H1 (cell line): ENCODE data around the gene SLC6A12. TPM values are rescaled to one million over a fixed set of nuclear protein-coding genes. Genes with fewer than 3 reads are reported as not detected.

ENCODE experiments used
- CTCF ChIA-PET: fragments of 300-600 bp; sonication (Branson Sonifier 250); formaldehyde crosslinking; loops from one replicate; lab custom pipeline; 2021; ENCODE audit not compliant: partially characterized antibody; lab: Charles Lee
- POLR2A ChIA-PET: fragments of 300-600 bp; sonication (Branson Sonifier 250); formaldehyde crosslinking; loops from one replicate; lab custom pipeline; 2021; ENCODE audit warnings: inconsistent platforms; ENCODE audit not compliant: partially characterized antibody; lab: Charles Lee
- DNase-seq, 2 experiments: peaks; one replicate each; pipeline versions ENCODE4 v3.0.0 to v3.0.0-alpha.2; 2010 to 2022; ENCODE audit warnings: low spot score in 2 of 2, low read depth in 1 of 2, mixed read lengths in 1 of 2
- FAIRE-seq: peaks from 2 replicates; lab custom pipeline; 2011; peaks lifted over from hg19 to GRCh38; lab: Jason Lieb, UNC
- H2AFZ ChIP-seq: 2 replicates; pipeline ENCODE4 v1.8.1; 2012; ENCODE audit warnings: low read length, inconsistent platforms
- H2AK5ac ChIP-seq: 2 replicates; pipeline ENCODE4 v1.6.1; 2013; ENCODE audit warnings: low read depth, low read length
- H2BK120ac ChIP-seq: replicated peaks from 2 replicates; pipeline ENCODE3; 2013; ENCODE audit warnings: low read depth, low read length, inconsistent platforms
- H2BK12ac ChIP-seq: 2 replicates; pipeline ENCODE4 v1.6.1; 2013; ENCODE audit warnings: low read depth, low read length
- H2BK15ac ChIP-seq: 2 replicates; pipeline ENCODE4 v1.6.1; 2013; ENCODE audit warnings: low read length
- H2BK20ac ChIP-seq: 2 replicates; pipeline ENCODE4 v1.6.1; 2013; ENCODE audit warnings: low read length
- H2BK5ac ChIP-seq: 2 replicates; pipeline ENCODE4 v1.6.1; 2013; ENCODE audit warnings: low read depth, low read length
- H3K14ac ChIP-seq: 2 replicates; pipeline ENCODE4 v1.6.1; 2013; ENCODE audit warnings: inconsistent platforms; ENCODE audit not compliant: insufficient read length
- H3K18ac ChIP-seq: 2 replicates; pipeline ENCODE4 v1.6.1; 2013; ENCODE audit warnings: low read length; ENCODE audit errors: extremely low read depth
- H3K23ac ChIP-seq: 2 replicates; pipeline ENCODE4 v1.6.1; 2013; ENCODE audit warnings: inconsistent platforms; ENCODE audit not compliant: insufficient read length
- H3K23me2 ChIP-seq: 2 replicates; pipeline ENCODE4 v1.6.1; 2013; ENCODE audit warnings: low read depth, low read length
- H3K27ac ChIP-seq: 2 replicates; pipeline ENCODE4 v1.6.1; 2011; ENCODE audit warnings: low read depth, low read length, inconsistent platforms
- H3K27me3 ChIP-seq, 4 experiments: replicated peaks in 1 of 4; 1 replicate in 1 of 4; 2 replicates in 3 of 4; pipeline versions ENCODE4 v1.6.1 to v1.8.1; 2011 to 2013; ENCODE audit warnings: low read length in 3 of 4, mild to moderate bottlenecking in 3 of 4, inconsistent platforms in 2 of 4, mixed read lengths in 2 of 4, moderate library complexity in 1 of 4; ENCODE audit not compliant: control insufficient read depth in 3 of 4, insufficient read depth in 3 of 4; ENCODE audit errors: extremely low read depth in 1 of 4
- H3K36me3 ChIP-seq, 4 experiments: 2 replicates each; pipeline versions ENCODE4 v1.6.1 to v1.8.1; 2011 to 2013; ENCODE audit warnings: mild to moderate bottlenecking in 4 of 4, low read length in 3 of 4, moderate library complexity in 2 of 4, control low read depth in 1 of 4, inconsistent platforms in 1 of 4; ENCODE audit not compliant: insufficient read depth in 4 of 4, control insufficient read depth in 2 of 4
- H3K4ac ChIP-seq: replicated peaks from 2 replicates; pipeline ENCODE3; 2013; ENCODE audit warnings: low read length, low read depth, mixed read lengths, inconsistent platforms; ENCODE audit not compliant: insufficient read length
- H3K4me1 ChIP-seq, 4 experiments: replicated peaks in 1 of 4; 1 replicate in 1 of 4; 2 replicates in 3 of 4; pipeline versions ENCODE4 v1.6.1 to v1.8.1; 2011 to 2013; ENCODE audit warnings: low read length in 3 of 4, inconsistent platforms in 2 of 4, mixed read lengths in 1 of 4; ENCODE audit not compliant: insufficient read depth in 4 of 4, control insufficient read depth in 3 of 4
- H3K4me2 ChIP-seq, 2 experiments: 2 replicates each; pipeline versions ENCODE4 v1.6.1 to v1.8.1; 2011 to 2013; ENCODE audit warnings: low read depth in 2 of 2, low read length in 2 of 2, control low read depth in 1 of 2, inconsistent platforms in 1 of 2, mild to moderate bottlenecking in 1 of 2; ENCODE audit not compliant: insufficient read depth in 1 of 2
- H3K4me3 ChIP-seq, 4 experiments: fragments of 200-600, 300-600 bp in 1 of 4; sonication (generic), shearing (Covaris generic), sonication (Bioruptor Twin) in 1 of 4; 2 replicates each; pipeline versions ENCODE4 v1.5.1 to v1.8.1; 2011 to 2016; ENCODE audit warnings: low read length in 4 of 4, low read depth in 3 of 4, control low read depth in 2 of 4, inconsistent platforms in 2 of 4, mild to moderate bottlenecking in 2 of 4, mixed read lengths in 1 of 4, moderate library complexity in 1 of 4; ENCODE audit not compliant: insufficient read depth in 2 of 4; ENCODE audit errors: extremely low read depth in 1 of 4
- H3K56ac ChIP-seq: replicated peaks from 2 replicates; pipeline ENCODE3; 2013; ENCODE audit warnings: low read depth, mild to moderate bottlenecking, mixed read lengths, low read length, inconsistent platforms; ENCODE audit not compliant: insufficient read length
- H3K79me1 ChIP-seq: 2 replicates; pipeline ENCODE4 v1.6.1; 2013; ENCODE audit warnings: low read depth, low read length, control low read depth
- H3K79me2 ChIP-seq, 2 experiments: 2 replicates each; pipeline versions ENCODE4 v1.6.1 to v1.8.1; 2012 to 2013; ENCODE audit warnings: low read length in 2 of 2, mild to moderate bottlenecking in 2 of 2, inconsistent platforms in 1 of 2; ENCODE audit not compliant: insufficient read depth in 2 of 2, control insufficient read depth in 1 of 2
- H3K9ac ChIP-seq, 4 experiments: replicated peaks in 1 of 4; 1 replicate in 1 of 4; 2 replicates in 3 of 4; pipeline versions ENCODE4 v1.6.1 to v1.8.1; 2011 to 2013; ENCODE audit warnings: low read depth in 3 of 4, low read length in 3 of 4, control low read depth in 2 of 4, mild to moderate bottlenecking in 2 of 4, moderate library complexity in 2 of 4, inconsistent platforms in 1 of 4; ENCODE audit errors: extremely low read depth in 1 of 4
- H3K9me3 ChIP-seq, 2 experiments: 2 replicates each; pipeline versions ENCODE4 v1.6.1 to v1.8.1; 2012 to 2013; ENCODE audit warnings: mild to moderate bottlenecking in 2 of 2, moderate library complexity in 2 of 2, control low read depth in 1 of 2, inconsistent platforms in 1 of 2, low read depth in 1 of 2, low read length in 1 of 2, mixed read lengths in 1 of 2; ENCODE audit not compliant: insufficient read depth in 2 of 2
- H4K20me1 ChIP-seq, 2 experiments: replicated peaks in 1 of 2; 2 replicates each; pipeline versions ENCODE3 to v1.8.1; 2011 to 2013; ENCODE audit warnings: inconsistent platforms in 2 of 2, low read length in 2 of 2, mild to moderate bottlenecking in 1 of 2; ENCODE audit not compliant: insufficient read depth in 2 of 2, control insufficient read depth in 1 of 2
- H4K5ac ChIP-seq: 2 replicates; pipeline ENCODE4 v1.6.1; 2013; ENCODE audit warnings: low read length, low read depth, mixed read lengths, inconsistent platforms; ENCODE audit not compliant: insufficient read length
- H4K8ac ChIP-seq: 2 replicates; pipeline ENCODE4 v1.8.0; 2013; ENCODE audit warnings: mild to moderate bottlenecking, moderate library complexity, low read length, inconsistent platforms; ENCODE audit not compliant: insufficient read depth; ENCODE audit errors: extremely low read depth
- H4K91ac ChIP-seq: replicated peaks from 2 replicates; pipeline ENCODE3; 2013; ENCODE audit warnings: low read length, mixed read lengths, inconsistent platforms; ENCODE audit not compliant: insufficient read length
- CBX5 ChIP-seq: fragments of 300-800, 300-1000 bp; sonication (generic); IDR thresholded peaks from 2 replicates; pipeline ENCODE4 v1.7.1; 2016; ENCODE audit warnings: antibody characterized with exemption, low read length, low read depth
- CEBPB ChIP-seq: IDR thresholded peaks from 2 replicates; pipeline ENCODE4 v1.6.1; 2012; ENCODE audit warnings: low read depth, low read length
- EGR1 ChIP-seq: IDR thresholded peaks from 2 replicates; pipeline ENCODE4 v1.6.1; 2011; ENCODE audit warnings: low read depth, low read length, borderline replicate concordance
- FOSL1 ChIP-seq: IDR thresholded peaks from 2 replicates; pipeline ENCODE4 v1.6.1; 2011; ENCODE audit warnings: mild to moderate bottlenecking, low read depth, low read length, moderate library complexity; ENCODE audit not compliant: insufficient read depth
- MAX ChIP-seq: IDR thresholded peaks from 2 replicates; pipeline ENCODE4 v1.6.1; 2012; ENCODE audit warnings: inconsistent platforms
- SAP30 ChIP-seq: fragments of 300-600 bp; sonication (generic); IDR thresholded peaks from 2 replicates; pipeline ENCODE4 v1.7.1; 2012; ENCODE audit warnings: low read length, moderate library complexity, mild to moderate bottlenecking, inconsistent platforms; ENCODE audit not compliant: insufficient read depth, insufficient replicate concordance
- SP1 ChIP-seq: IDR thresholded peaks from 2 replicates; pipeline ENCODE4 v1.6.1; 2011; ENCODE audit warnings: low read depth, low read length
- SP4 ChIP-seq: IDR thresholded peaks from 2 replicates; pipeline ENCODE4 v1.6.1; 2012; ENCODE audit warnings: low read length, inconsistent platforms
- ZNF274 ChIP-seq: IDR thresholded peaks from 2 replicates; pipeline ENCODE4 v1.7.0; 2012; ENCODE audit warnings: low read length, borderline replicate concordance; ENCODE audit errors: extremely low read depth
- WGBS, 2 experiments: shearing (Covaris generic) in 1 of 2; methylation state at CpG; one replicate each; pipeline versions ENCODE4 v1.1.6 to v1.1.7; 2013 to 2015; ENCODE audit warnings: low lambda C conversion rate in 2 of 2, mixed read lengths in 2 of 2, inconsistent platforms in 1 of 2, low coverage in 1 of 2, missing lambda C conversion rate in 1 of 2; ENCODE audit not compliant: insufficient replicate concordance in 2 of 2, insufficient coverage in 1 of 2, insufficient read length in 1 of 2; ENCODE audit errors: extremely low coverage in 1 of 2, missing lambda C conversion rate in 1 of 2; 5-methylcytosine and 5-hydroxymethylcytosine counted together
- polyA plus RNA-seq, 7 experiments: library from polyadenylated mRNA; depleted of rRNA in 3 of 7; stranded (reverse) in 5 of 7; unstranded in 2 of 7; fragments of >200 nt in 5 of 7; fragments of 200-250 nt in 2 of 7; gene quantifications; 1 replicate in 5 of 7; 2 replicates in 1 of 7; 4 replicates in 1 of 7; pipeline versions ENCODE4 v1.2.1 to v1.2.3, GENCODE V29; 2011 to 2013; ENCODE audit warnings: missing spikeins in 2 of 7, mixed read lengths in 2 of 7
- total RNA-seq: library from RNA; stranded (reverse); fragmentation: NEBNext Ultra II Directional; extraction: Animal tissue kit (Norgen Biotek cat#: 25700); gene quantifications from 2 replicates; pipeline ENCODE4 v1.2.1, GENCODE V29; 2021

Gene SLC6A12
- total and polyA plus RNA-seq, 2 of the 8 experiments (the other 6 are each of a cell fraction or from before 2014, with no cell fraction given), result 0.70 to 1.1 TPM

GRCh38 chr12:174124-174523, 39.8 kb downstream of the SLC6A12 start:
- POLR2A ChIA-PET, result interaction anchor here (1.3 to 1.7 kb wide), 2 partner anchors 12 to 13 kb away, joined by 4 read pairs; no protein-coding TSS in a partner anchor
- H3K4me3 ChIP-seq, result no peak overlapping the region
- no peak overlapping the region for H3K23ac ChIP-seq
- H4K20me1 ChIP-seq, result no peaks in the 10 kb centered on the region
- no peaks in the 10 kb centered on the region for H3K23me2 ChIP-seq
- H3K4me2 ChIP-seq, result no peak overlapping the region
- 0 out of 2 replicates have a peak overlapping the region, but pooled peaks have one; percentile 2 for H2AK5ac ChIP-seq
- no peak overlapping the region for H2AFZ ChIP-seq
- no peaks in the 10 kb centered on the region for H3K79me2 ChIP-seq
- H3K18ac ChIP-seq, result no peak overlapping the region
- FAIRE-seq (no peak), DNase-seq (no peak)
- H3K4me1 ChIP-seq, result peaks cover 0 to 26% (median 19%) of the 10 kb centered on the region in 4 experiments; a peak in 6 of 7 replicates
- 0 out of 2 replicates have a peak overlapping the region, but pooled peaks have one; percentile 11 for H2BK12ac ChIP-seq
- H3K56ac ChIP-seq, result no peak overlapping the region
- no peak overlapping the region for H2BK5ac ChIP-seq
- WGBS, 2 experiments, result 90% methylated on average over 6 of the region's 6 CpGs; no CpG with 5 or more reads in 1 of the 2 experiments
- no peak overlapping the region for H3K27ac ChIP-seq
- no peak overlapping the region for H2BK120ac ChIP-seq
- H2BK20ac ChIP-seq, result no peak overlapping the region
- H3K27me3 ChIP-seq, result peaks cover 0 to 2% (median under 1%) of the 10 kb centered on the region in 4 experiments; a peak in 2 of 7 replicates
- H3K36me3 ChIP-seq, result no peaks in the 10 kb centered on the region
- no peak overlapping the region for H3K9ac ChIP-seq
- CTCF ChIA-PET, result interaction anchor here (1.1 to 6.6 kb wide), 3 partner anchors 13 to 37 kb away, joined by 4 to 63 read pairs (median 51); no protein-coding TSS in a partner anchor
- H4K5ac ChIP-seq, result no peak overlapping the region
- no peak overlapping the region for H4K91ac ChIP-seq
- H2BK15ac ChIP-seq, result no peak overlapping the region
- H3K4ac ChIP-seq, result no peak overlapping the region
- no peak overlapping the region for H4K8ac ChIP-seq
- H3K79me1 ChIP-seq, result no peaks in the 10 kb centered on the region
- H3K9me3 ChIP-seq, result no peaks in the 10 kb centered on the region
- no peak overlapping the region for H3K14ac ChIP-seq
- TF ChIP-seq FOSL1 (no peak), SAP30 (no peak), EGR1 (no peak), SP1 (no peak), CBX5 (no peak), CEBPB (no peak), SP4 (no peak), MAX (no peak), ZNF274 (no peak)
